HG03039 (cell line): ENCODE data around the gene UHRF2.
"Not testable (repeated sequence)": the region's sequence is repeated elsewhere in the genome, so short reads cannot be mapped to it uniquely, and the experiment has no call there.

Experiments
- ATAC-seq: cut with Tn5 transposase; IDR thresholded peaks from one replicate; pipeline ENCODE4 v1.9.1; 2021; ENCODE audit warnings: mild to moderate bottlenecking, moderate library complexity; ENCODE audit not compliant: unreplicated experiment

UHRF2 gene

GRCh38 chr9:6479959-6480358 lies 67.0 kb downstream of the UHRF2 start:
- no peak for ATAC-seq

DNA sequence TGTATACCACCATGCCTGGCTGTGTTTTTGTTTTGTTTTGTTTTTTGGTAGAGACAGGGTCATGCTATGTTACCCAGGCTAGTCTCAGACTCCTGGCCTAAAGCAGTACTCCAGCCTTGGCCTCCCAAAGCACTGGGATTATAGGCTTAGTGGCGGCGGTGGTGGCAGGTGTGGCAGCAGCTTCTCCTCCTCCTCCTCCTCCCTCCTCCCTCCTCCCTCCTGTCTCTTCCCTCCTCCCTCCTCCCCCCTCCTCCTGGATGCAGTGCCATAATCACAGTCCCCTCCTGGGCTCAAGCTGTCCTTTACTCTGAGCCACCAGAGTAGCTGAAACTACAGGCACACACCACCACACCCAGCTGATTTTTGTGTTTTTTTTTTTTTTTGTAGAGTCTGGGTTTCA lies 71.2 kb downstream of the UHRF2 start:
- no peak for ATAC-seq

DNA sequence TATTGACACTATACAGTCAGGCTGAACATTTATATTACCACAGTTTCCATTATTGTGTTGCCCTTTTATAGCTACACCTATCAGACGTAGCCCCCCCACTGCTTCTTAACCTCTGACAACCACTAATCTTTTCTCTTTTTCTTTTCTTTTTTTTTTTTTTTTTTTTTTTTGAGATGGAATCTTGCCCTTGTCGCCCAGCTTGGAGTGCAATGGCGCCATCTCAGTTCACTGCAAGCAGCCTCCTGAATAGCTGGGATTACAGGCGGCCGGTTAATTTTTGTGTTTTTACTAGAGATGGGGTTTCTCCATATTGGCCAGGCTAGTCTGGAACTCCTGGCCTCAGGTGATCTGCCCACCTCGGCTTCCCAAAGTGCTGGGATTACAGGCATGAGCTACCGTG lies 75.4 kb downstream of the UHRF2 start:
- no peak for ATAC-seq

DNA sequence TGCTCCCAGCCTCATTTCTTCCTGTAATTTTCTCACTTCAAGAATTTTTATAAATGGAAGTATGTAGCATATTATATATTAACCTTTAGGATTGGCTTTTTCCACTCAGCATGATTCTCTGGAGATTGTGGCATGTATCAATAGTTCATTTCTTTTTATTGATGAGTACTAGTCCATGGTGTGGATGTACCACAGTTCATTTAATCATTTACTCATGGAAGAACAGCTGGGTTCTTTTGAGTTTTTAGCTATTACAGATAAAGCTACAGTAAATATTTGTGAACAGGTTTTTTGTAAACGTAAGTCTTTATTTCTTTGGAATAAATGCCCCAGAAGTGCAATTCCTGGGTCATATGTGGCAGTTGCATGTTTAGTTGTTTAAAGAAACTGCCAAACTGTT lies 76.1 kb downstream of the UHRF2 start:
- no peak for ATAC-seq

- ATAC-seq = no peak
These were observed 77.9 kb downstream of the UHRF2 start for GRCh38 chr9:6490863-6491262.

- ATAC-seq = no peak
These were observed 82.5 kb downstream of the UHRF2 start for GRCh38 chr9:6495466-6495865.

- ATAC-seq = no peak
These were observed 86.0 kb downstream of the UHRF2 start for GRCh38 chr9:6498982-6499381.

DNA sequence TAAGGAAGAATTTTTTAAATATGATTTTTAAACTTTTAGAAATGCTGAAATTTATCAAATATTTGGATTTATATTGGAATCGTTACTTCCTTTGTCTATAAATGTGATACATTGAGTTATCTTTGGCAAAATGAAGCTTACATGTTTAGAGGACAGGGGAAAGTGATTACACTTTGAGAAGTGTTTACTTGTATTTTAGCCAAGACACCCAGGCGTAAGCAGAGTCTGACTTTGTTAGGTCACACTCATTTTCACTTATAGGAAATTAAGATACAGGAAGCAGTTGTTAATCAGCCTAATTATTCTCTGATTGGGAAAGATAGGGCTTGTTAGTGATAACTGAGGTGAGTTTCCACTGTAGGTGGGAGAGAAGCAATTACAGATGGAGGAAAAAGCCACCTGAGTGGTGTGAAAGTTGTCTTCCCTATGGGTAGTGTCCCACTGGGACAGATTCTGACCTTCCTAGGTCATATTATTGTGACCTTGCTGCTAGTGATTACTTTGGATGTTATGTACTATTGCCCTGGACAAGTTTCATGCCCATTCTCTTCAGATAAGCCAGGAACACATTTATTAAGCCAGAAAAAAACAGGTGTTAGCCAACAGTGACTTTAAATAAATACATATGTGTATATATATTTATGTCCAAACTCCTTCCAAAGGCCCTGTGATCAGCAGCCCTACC lies 88.7 kb downstream of the UHRF2 start:
- ATAC-seq = no peak

DNA sequence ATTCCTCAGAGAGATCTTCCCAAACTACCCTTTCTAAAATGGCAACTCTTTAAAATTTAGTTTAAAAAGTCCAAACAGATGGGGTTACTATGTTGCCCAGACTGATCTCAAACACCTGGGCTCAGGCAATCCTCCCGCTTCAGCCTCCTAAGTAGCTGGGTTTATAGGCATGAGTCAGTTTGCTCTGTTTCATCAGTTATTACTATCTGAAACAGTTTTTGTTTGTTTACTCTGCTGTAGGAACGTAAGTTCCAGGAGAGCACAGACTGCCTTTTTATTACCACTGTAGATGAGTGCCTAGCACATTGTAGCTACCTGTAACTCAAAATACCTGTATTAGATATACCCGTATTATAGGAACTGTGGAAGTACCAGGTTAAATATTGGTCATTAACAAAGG lies 89.4 kb downstream of the UHRF2 start:
- ATAC-seq = no peak

DNA sequence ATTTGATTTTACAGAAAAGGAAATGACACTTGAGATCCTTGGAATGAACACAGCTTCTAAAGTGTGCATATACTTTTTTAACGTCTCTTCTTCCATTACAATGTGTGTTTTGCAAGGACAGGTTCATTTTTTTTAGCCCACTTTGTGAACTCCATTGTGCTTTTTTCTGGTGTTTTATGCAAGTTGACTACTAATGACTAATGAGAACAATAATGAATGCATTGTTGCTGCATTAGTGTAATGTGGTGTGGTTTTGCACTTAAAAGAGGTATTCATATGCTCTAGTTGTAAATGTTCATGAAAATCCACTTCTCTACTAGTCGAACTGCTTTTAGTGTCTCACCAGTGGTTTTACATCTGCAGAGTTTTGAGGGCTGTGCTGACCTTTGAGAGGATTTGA lies 93.6 kb downstream of the UHRF2 start:
- no peak for ATAC-seq

DNA sequence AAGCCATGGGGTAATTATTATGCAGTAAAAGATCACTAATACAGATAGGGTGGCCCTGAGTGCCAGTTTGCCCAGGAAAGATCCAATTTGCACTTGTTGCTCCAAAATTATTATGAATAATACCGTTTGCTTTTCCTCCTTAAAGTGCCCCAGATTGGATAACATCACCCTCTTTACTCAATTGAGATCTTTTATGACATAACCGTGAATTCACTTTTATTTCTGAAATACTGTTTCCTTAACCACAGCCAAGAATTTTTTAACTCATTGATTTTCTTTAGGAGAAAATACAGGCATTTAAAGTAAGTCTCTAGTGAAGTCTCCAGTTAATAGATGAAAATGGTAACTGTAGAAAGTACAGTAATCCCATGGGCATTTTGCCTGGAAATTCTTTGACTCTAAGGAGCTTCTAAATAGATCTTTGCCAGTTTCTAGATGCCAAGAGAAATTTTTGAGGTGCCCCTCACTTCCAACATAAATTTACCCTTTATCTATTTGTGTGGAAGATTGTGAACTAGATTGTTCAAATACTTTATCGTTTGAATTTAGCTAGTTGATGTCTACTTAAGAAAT lies 99.2 kb downstream of the UHRF2 start:
- no peak for ATAC-seq

GRCh38 chr9:6522263-6522662 lies 109.3 kb downstream of the UHRF2 start:
- no peak for ATAC-seq

DNA sequence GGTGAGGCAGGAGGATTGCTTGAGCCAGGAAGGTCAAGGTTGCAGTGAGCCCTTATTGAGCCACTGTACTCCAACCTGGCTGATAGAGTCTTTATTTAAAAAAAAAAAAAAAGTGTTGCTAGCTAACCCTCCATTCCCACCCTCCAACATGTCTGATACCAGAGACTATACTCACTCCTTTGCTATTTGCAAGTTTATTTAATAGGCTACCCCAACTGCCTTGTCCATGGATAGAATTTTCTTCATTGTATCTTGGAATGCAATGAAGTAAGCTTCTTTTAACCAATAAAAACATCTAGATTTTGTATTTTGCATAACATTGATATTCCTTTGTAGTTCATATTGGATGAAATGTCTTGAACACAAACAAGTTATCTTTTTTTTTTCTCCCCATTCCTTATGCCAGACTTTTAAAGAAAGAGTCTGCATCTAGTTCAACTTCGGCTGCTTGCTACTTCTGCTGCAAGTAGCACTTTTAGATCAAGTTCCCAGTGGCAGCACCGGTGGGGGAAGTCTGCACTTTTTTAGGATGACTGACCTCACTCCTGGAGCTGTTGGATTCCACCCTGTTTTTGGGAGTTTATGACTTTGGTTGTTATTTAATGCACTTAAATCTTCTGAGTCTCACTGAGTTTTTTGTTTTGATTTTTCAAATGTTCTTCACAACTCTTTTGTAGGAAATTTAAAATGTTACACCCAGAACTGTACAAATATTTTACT lies 112.5 kb downstream of the UHRF2 start:
- no peak for ATAC-seq

- no peak for ATAC-seq
These were observed 122.6 kb downstream of the UHRF2 start for GRCh38 chr9:6535594-6535993.

DNA sequence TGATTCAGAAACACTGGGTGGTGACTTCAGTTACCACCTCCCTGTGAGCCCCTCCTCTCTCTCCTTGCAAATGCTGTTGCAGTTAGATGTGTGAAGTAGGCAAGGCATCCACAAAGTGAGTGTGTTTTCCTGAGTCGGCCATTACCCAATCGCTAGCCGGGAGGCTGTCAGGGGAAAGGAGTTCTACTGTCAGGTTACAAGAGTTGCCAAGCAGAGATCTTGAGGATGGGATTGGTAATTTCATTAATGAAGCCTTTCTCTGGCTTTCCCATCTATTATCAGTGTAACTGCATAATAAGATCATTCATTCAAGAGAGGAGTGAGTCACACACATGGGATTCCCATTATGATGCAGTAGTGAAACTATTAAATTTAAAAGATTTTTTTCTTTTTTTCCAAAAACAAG lies 125.7 kb downstream of the UHRF2 start:
- no peak for ATAC-seq

DNA sequence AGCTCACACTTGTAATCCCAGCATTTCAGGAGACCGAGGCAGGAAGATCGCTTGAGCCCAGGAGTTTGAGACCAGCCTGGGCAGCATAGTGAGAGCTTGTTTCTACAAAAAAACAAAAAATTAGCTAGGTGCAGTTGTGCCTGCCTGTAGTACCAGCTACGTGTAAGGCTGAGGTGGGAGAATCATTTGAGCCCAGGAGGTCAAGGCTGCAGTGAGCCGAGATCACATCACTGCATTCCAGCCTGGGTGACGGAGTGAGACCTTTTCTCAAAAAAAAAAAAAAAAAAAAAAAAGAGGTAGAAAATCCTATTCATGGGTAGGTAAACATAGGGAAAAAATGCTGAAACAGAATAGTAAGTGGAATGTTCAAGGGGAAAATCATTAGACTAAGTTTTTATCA lies 129.6 kb downstream of the UHRF2 start:
- ATAC-seq = not testable (repeated sequence)

- ATAC-seq = no peak
These were observed 130.2 kb downstream of the UHRF2 start for GRCh38 chr9:6543204-6543603.

- ATAC-seq = no peak
These were observed 132.2 kb downstream of the UHRF2 start for GRCh38 chr9:6545017-6545691.

DNA sequence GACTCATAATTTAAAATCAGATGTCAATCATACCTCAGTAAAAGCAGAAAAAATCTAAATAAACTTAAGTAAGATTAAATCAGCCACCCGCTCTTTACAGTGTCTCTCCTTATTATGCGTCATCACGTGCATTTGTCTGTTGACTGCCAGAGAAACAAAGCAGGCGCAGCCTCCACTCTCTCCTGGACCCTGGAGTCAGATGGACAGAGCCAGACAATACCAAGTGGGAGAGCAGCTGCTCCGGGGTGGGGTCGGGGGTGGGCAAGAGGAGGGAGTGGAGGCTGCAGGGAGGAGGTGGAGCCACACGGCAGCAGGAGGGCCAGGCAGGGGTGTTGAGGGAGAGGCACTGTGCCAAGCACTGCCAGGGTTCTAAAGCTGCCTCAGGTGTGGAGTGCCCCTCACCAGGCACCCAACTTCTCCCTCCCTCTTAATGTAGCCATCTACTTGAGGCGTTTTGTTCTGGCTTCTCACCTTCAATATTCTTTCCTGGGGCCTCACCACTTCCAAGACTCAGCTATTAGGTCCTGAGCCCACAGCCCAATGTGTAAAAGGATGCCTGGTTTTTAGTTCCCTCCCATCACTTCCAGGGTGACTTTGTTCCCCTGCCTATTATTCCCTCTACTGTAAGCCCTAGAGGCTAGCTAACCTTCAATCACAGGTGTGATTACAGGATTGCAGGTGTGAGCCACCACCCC lies 136.3 kb downstream of the UHRF2 start:
- no peak for ATAC-seq

- no peak for ATAC-seq
These were observed 138.1 kb downstream of the UHRF2 start for GRCh38 chr9:6551136-6551535.

GRCh38 chr9:6552033-6552432 lies 139.0 kb downstream of the UHRF2 start:
- ATAC-seq = no peak
